SU-DHL-6 (cell line): ENCODE measurements around the gene OLFM4.

Source experiments
- H2AFZ ChIP-seq: fragments of 200-600 bp; sonication (generic); 2 replicates; pipeline ENCODE4 v1.6.1; 2014; ENCODE audit warnings: low read depth, mild to moderate bottlenecking, moderate library complexity, mixed read lengths, antibody characterized with exemption, low read length; ENCODE audit not compliant: severe bottlenecking
- H3F3A ChIP-seq: fragments of 200-600 bp; shearing (Covaris generic); 2 replicates; pipeline ENCODE4 v1.6.0; 2016; ENCODE audit warnings: antibody characterized with exemption, mild to moderate bottlenecking; ENCODE audit not compliant: insufficient read depth
- H3K27ac ChIP-seq: fragments of 200-600 bp; sonication (generic); 2 replicates; pipeline ENCODE4 v1.5.1; 2016; ENCODE audit warnings: low read depth, mild to moderate bottlenecking, low read length, moderate library complexity, mixed read lengths
- H3K27me3 ChIP-seq: fragments of 200-600 bp; sonication (generic), shearing (Covaris generic); 2 replicates; pipeline ENCODE4 v1.6.0; 2014; ENCODE audit warnings: mild to moderate bottlenecking, low read length
- H3K36me3 ChIP-seq: fragments of 200-600 bp; sonication (generic); 2 replicates; pipeline ENCODE4 v1.6.1; 2014; ENCODE audit warnings: mild to moderate bottlenecking, low read length, mixed read lengths
- H3K4me2 ChIP-seq: fragments of 300-600, 200-600 bp; shearing (Covaris generic), sonication (generic); 2 replicates; pipeline ENCODE4 v1.6.0; 2014; ENCODE audit warnings: low read length, low read depth, mild to moderate bottlenecking; ENCODE audit not compliant: poor library complexity, severe bottlenecking
- H3K4me3 ChIP-seq: fragments of 200-600 bp; sonication (generic); 2 replicates; pipeline ENCODE4 v1.5.1; 2014; ENCODE audit warnings: antibody characterized with exemption, low read length, mild to moderate bottlenecking, mixed read lengths; ENCODE audit not compliant: insufficient read depth, poor library complexity, severe bottlenecking
- H3K79me2 ChIP-seq: fragments of 200-600 bp; sonication (generic); 2 replicates; pipeline ENCODE4 v1.6.1; 2014; ENCODE audit warnings: mild to moderate bottlenecking, low read length, moderate library complexity; ENCODE audit not compliant: insufficient read depth
- H3K9ac ChIP-seq: fragments of 200-600 bp; sonication (generic); 2 replicates; pipeline ENCODE4 v1.7.0; 2014; ENCODE audit warnings: mild to moderate bottlenecking, low read length
- H3K9me2 ChIP-seq: fragments of 200-600 bp; sonication (generic); replicated peaks from 2 replicates; pipeline ENCODE4 v1.6.1; 2014; ENCODE audit warnings: low read length; ENCODE audit not compliant: insufficient read depth
- H3K9me3 ChIP-seq: fragments of 200-600 bp; sonication (generic); 2 replicates; pipeline ENCODE4 v1.6.1; 2014; ENCODE audit warnings: low read length, mixed read lengths; ENCODE audit not compliant: insufficient read depth
- H4K20me1 ChIP-seq: fragments of 200-600 bp; sonication (generic); 2 replicates; pipeline ENCODE4 v1.6.1; 2014; ENCODE audit warnings: low read depth, mild to moderate bottlenecking, antibody characterized with exemption, low read length, moderate library complexity, mixed read lengths
- CTCF ChIP-seq: fragments of 200-600 bp; sonication (generic); IDR thresholded peaks from one replicate; pipeline ENCODE4 v1.5.1; 2017; ENCODE audit warnings: antibody characterized with exemption, mild to moderate bottlenecking, low read length, moderate library complexity; ENCODE audit not compliant: insufficient read depth, poor library complexity, severe bottlenecking
- EZH2phosphoT487 ChIP-seq: fragments of 200-600 bp; sonication (generic), shearing (Covaris generic); conservative IDR thresholded peaks from 2 replicates; pipeline ENCODE4 v1.6.1; 2018; ENCODE audit warnings: mild to moderate bottlenecking, antibody characterized with exemption, low read length, moderate library complexity, mixed read lengths

The OLFM4 gene

GRCh38 chr13:52992110-52992509 is 36.5 kb upstream of the OLFM4 start:
- no peaks in the 10 kb centered on the region for H4K20me1 ChIP-seq
- no peak overlapping the region for H3K4me2 ChIP-seq
- H3K27ac ChIP-seq, result no peak overlapping the region
- TF ChIP-seq CTCF, result no peak
- TF ChIP-seq EZH2phosphoT487, result no peak
- H3F3A ChIP-seq, result no peaks in the 10 kb centered on the region
- H3K9ac ChIP-seq, result no peak overlapping the region
- no peaks in the 10 kb centered on the region for H3K36me3 ChIP-seq
- no peaks in the 10 kb centered on the region for H3K27me3 ChIP-seq
- no peaks in the 10 kb centered on the region for H3K9me3 ChIP-seq
- no peak overlapping the region for H3K4me3 ChIP-seq
- no peaks in the 10 kb centered on the region for H3K9me2 ChIP-seq
- H2AFZ ChIP-seq, result no peak overlapping the region
- H3K79me2 ChIP-seq, result no peaks in the 10 kb centered on the region

GRCh38 chr13:52994051-52994450 is 34.6 kb upstream of the OLFM4 start:
- TF ChIP-seq EZH2phosphoT487 (no peak), CTCF (no peak)
- Histone ChIP-seq H3K4me3 (no peak overlapping the region), H4K20me1 (no peaks in the 10 kb centered on the region), H3K27ac (no peak overlapping the region), H3K9ac (no peak overlapping the region), H3K36me3 (no peaks in the 10 kb centered on the region), H2AFZ (no peak overlapping the region), H3F3A (no peaks in the 10 kb centered on the region), H3K4me2 (no peak overlapping the region), H3K9me2 (no peaks in the 10 kb centered on the region), H3K27me3 (no peaks in the 10 kb centered on the region), H3K9me3 (no peaks in the 10 kb centered on the region), H3K79me2 (no peaks in the 10 kb centered on the region)

- Histone ChIP-seq H3K9me3 (no peaks in the 10 kb centered on the region), H3K4me2 (no peak overlapping the region)
Measured at GRCh38 chr13:52994865-52995264, 33.7 kb upstream of the OLFM4 start.

More at GRCh38 chr13:52994865-52995264, 33.7 kb upstream of the OLFM4 start:
- no peak overlapping the region for H2AFZ ChIP-seq
- no peaks in the 10 kb centered on the region for H4K20me1 ChIP-seq
- no peak overlapping the region for H3K27ac ChIP-seq
- H3K9ac ChIP-seq, result no peak overlapping the region
- TF ChIP-seq EZH2phosphoT487, result no peak
- no peak for TF ChIP-seq CTCF
- H3K27me3 ChIP-seq, result no peaks in the 10 kb centered on the region
- no peaks in the 10 kb centered on the region for H3K36me3 ChIP-seq
- no peaks in the 10 kb centered on the region for H3K79me2 ChIP-seq
- no peaks in the 10 kb centered on the region for H3F3A ChIP-seq
- H3K4me3 ChIP-seq, result no peak overlapping the region
- H3K9me2 ChIP-seq, result no peaks in the 10 kb centered on the region
